SHP77 treated with DMSO at 0.1 percent for 48 hours (cell line): Measurements from ENCODE around the gene IGSF8.
"Not testable (repeated sequence)": the region's sequence is repeated elsewhere in the genome, so short reads cannot be mapped to it uniquely, and the experiment has no call there.

Experiments
- DNase-seq: peaks from one replicate; lab custom pipeline; 2025; lab: John Stamatoyannopoulos, UW

The IGSF8 gene

DNA sequence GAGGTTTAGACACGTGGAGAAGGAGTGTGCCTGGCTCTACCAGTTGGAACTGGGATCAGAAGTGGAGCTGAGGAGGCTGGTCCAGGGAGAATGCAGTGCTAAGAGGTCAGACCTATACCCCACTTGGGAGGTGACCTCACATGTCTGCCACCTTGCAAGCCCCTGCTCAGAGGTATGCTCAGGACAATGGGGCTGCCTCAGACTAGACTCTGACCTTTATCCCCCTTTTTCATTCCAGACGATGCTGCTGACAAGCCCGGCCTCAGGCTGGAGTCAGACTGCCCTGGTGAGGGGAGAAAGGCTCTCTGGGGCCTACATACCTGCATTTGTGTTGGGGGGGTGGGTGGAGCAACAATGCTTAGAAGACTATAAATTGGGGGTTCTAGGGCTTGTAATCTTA lies 33.7 kb downstream of the IGSF8 start:
- no peak for DNase-seq

DNA sequence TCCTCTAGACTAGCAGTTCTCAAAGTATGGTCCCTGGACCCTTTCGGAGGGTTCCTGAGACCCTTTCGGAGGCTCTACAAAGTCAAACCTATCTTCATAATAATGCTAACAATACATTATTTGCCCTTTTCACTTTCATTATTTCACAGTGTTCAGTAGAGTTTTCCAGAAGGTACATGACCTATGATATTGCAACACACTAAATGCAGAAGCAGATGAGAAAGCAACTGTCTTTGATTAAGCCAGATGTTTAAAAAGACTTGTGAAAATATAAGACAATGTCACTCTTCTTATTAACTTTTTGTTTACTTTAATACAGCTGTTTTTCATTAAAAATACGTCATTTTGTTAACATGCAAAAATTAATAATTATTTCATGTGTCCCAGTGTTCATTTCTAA lies 34.3 kb downstream of the IGSF8 start:
- DNase-seq: no peak

DNA sequence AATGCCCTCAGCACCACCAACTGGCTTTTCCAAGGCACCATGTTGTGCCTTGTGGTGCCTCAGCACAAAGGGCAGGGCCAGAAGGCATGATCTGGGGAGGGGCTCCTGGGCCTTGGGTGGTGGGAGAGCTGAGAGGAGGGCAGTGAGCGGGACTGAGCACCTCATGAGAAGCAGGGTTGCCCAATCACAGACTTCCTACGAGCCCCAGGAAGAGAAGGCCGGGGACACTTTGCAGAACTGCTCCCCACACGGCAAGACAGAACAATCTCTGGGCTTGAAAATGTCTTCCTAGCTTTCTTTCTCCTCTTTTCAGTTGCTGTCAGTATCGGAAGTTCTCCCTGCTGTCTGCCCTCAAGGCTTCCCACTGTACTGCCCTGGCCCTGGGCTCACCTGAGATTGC lies 35.2 kb downstream of the IGSF8 start:
- DNase-seq: no peak

DNA sequence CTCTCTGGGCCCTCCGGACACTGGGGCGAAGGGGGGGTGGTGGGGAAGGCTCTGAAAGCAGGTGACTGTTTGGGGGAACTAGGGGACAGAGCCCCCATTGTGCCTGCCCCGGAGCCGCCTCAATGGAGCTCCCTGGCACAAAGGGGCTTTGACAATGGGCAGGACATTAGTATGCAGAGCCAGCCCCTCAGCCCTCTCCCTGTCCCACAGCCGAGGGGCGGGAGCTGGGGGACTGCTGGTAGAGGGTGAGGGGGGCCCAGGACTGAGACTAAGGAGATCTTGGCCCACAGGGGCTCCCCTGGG lies 36.2 kb downstream of the IGSF8 start:
- no peak for DNase-seq

DNA sequence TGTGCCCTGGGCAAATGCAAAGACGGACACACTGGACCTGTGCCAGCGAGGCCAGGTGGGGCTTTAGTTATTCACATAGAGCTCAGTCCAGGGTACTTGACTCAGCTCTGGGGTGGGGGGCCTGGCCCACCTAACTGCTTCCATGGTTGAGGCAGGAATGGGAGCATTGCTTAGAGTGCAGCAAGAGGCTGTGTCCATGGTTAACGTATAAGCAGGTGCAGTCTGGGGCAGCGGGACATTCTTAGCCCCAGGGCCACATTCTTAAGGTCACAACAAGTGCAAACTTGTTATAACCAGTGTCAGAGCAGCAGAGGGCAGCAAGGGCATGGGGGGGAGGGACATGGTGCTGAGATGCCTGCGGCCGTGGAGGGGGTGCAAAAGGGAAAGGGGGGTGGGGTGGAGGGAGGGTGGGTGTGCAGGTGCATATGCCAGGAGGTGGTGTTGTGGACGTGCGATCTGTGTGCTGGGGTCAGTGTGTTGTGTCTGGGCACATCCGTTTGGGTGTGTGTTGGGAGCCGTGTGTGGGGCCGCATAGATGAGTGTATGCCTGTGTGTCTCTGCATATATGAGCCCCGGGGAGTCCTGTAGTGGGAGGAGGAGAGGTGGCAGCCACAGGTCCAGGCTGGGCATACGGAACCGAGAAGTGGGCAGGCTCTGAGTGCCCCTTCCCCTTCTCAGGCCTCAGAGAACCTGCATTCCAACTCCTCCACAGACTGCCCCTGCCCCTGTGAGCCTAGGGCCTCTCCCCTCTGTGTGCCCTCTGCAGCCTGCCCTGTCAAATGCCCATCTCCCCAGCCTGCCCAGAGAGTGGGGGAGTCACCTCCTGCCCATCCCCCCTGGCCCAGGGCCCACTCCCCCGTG lies 36.8 kb downstream of the IGSF8 start:
- no peak for DNase-seq

DNA sequence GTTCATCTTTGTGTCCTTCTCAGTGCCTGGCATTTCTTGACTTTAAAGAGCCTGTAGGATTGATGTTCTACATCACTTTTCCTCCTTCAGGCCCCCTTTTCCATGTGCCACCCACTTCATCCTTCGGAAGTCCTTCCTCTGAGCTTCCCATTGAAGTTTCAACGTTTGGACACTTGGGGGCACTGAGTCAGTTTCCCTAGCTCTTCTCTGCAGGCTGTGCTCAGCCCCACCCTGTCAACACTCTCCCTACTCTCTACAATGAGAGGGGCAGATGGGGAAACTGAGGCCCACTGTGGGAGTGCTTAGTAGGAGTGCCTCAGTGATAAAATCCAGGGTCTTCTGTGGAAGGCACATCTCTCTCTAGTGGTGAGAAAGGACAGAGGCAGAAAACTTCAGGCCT lies 40.3 kb downstream of the IGSF8 start:
- no peak for DNase-seq

DNA sequence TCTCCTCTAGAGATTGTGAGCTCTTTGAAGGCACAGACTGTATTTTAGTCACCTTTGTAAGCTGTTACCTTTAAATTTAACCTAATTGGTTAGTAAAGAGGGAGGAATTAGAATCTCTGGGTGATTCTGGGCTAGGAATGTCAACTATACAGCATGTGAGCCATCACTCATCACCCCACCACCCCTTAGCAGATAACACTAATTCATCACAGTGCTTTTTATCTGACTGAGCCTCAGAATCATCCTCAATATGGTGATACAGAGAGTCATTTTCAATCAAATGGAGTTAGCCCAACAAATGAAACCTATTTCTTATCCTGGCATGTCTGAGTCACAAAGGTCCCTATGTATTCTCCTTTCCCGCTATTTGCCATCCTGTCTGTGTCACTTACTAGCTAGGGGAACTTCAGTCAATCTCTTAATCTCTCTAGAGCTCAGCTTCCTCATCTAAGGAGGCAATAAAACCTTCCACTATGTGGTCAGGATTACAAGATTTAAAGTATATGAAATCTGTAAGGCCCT lies 41.7 kb downstream of the IGSF8 start:
- no peak for DNase-seq

DNA sequence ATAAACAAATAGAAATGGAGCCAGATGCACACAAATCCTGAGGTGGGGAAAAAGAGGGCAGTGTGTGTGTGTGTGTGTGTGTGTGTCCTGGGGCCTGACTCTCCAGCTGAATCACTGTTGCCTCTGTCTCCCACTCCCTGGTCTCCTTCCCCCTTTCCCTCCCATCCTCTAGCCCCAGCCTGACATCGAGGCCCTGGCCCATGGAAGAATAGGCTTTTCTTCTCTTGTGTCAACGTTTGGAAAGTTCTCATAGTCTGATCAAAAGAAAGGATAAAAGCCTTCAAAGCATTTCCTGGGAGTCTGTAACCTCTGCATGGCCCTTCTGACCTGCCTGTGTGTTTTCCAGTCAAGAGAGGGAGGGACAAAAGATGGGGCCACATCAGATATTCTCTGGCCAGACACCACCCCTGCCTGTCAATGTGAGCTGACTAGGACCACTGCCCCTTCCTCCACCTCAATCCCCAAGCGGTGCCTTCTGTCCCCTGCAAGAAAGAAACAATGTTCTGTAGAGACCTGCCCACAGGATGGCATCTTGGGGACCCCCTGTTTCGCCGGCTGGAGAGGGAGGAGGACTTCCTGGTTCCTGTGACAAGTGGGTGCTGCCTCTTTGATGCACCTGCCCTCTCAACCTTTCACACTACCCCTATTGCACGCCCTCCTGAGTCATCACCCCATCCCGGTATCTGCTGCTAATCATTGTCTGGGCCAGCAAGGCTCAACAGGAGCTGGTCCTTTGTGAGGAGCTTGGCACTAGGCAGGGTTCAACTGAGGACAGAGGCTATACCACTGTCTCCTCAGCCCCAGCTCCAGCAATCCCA lies 44.7 kb downstream of the IGSF8 start:
- no peak for DNase-seq

DNA sequence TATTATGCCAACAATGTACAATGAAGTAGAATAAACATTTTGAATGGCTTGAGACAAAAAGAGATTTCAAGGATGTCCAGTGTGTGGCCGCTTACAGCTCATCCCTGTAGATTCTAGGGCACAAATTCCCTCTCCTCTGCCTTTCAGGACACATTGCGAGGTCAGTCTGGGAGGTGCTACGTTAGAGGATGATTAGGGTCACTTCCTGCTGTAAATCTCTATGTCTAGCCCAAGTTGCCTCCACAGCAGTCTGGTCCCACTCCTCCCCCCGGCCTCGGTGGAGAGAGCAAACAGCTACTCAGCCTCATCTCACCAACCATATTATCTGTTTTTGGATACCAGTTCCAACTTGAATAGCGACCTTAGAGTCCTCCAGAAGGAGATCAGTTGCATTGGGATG lies 45.5 kb downstream of the IGSF8 start:
- DNase-seq: no peak

DNA sequence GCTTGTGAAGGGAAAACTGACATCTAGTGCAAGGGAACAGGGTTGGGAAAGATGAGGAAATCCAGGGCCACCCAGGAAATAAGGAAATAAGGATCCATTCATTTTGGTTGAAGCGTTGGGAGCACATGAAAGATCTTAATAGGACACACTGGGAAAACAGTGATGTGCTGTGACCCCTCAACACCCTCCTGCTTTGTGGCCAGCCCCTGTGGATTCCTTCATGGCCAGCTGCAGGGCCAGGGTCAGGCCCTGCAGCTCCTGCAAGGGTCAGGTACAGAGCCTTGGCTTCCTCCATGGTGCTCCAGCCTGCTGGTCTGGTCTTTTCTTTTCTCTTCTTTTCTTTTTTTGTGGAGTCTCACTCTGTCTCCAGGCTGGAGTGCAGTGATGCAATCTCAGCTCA lies 47.8 kb downstream of the IGSF8 start:
- DNase-seq: no peak

DNA sequence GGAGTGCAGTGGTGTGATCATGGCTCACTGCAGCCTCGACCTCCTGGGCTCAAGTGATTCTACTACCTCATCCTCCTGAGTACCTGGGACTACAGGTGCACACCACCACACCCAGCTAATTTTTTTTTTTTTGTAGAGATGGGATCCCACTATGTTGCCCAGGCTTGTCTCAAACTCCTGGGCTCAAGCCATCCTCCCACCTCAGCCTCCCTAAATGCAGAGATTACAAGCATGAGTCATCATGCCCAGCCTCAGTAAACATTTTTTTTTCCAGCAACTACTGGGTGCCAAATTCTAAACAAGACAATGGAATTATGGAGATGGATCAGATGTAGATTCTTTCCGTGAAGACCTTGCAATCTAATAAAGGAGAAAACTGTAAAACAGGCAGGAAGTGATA lies 48.2 kb downstream of the IGSF8 start:
- DNase-seq: not testable (repeated sequence)

DNA sequence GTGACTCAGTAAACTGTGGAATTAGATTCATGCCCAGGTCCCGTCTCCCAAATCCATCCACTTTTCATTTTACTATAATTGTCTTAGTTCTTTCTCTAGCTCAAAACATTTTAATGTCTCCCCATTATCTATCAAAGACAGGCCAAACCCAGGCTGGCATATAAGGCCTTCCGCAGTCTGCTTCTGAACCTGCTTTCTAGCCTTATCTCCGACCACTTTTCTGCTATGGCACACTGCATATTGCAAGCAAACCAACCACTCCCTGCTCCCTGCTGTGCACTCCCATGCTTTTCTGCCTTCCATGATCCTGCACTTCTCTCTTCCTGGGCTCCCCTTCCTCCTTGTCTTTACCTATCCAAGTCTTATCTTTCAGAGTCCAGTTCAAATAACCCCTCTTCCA lies 49.3 kb downstream of the IGSF8 start:
- no peak for DNase-seq

DNA sequence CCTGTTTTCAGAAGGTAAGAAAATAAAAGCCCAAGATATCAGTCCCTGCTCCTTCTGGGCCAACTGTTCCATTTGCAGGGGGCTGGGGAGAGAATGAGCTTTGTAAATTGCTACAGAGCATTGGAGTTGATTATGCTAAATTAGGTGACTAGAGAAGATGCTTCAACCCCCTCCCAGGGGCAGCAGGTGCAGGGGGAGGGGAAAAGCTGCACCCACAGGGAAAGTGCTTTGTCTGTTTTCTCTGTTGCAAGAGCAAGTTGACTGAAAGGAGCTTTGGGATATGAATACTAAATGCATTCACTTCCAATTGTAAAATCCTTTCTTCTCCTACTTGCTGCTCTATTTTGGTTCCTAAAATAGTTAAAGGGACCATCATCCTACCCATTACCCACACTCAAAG lies 50.1 kb downstream of the IGSF8 start:
- DNase-seq: no peak

DNA sequence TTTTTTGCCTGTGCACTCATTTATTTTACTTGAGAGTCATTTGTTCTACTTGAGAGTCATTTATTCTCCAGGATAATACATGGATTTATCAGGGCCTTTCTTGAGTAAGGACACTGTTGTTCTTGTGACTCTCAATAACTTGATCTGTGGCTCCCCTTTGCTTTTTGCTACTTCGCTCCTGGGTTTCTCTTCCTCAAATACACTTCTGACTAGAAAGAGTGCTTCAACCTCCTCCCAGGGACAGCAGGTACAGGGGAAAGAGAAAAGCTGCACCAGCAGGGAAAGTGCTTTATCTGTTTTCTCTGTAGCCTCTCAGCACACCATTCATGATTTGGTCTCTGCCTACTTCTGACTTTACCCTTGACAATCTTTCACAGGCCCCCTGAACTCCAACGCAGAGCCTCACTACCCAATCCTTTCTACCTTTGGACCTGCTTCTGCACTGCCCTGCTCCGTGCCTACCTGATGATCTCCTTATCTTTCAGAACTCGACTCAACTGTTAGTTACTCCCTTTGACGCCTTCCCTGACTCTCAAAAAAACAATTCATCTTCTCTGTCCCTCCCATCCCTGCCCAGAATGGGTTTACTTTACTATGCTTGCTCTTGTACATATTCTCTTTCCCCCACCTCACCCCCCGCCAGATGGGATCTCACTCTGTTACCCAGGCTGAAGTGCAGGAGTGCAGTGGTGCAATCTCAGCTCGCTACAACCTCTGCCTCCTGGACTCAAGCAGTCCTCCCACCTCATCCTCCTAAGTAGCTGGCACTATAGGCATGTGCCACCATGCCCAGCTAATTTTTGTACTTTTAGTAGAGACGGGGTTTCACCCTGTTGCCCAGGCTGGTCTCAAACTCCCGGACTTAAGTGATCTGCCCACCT lies 51.1 kb downstream of the IGSF8 start:
- DNase-seq: no peak

DNA sequence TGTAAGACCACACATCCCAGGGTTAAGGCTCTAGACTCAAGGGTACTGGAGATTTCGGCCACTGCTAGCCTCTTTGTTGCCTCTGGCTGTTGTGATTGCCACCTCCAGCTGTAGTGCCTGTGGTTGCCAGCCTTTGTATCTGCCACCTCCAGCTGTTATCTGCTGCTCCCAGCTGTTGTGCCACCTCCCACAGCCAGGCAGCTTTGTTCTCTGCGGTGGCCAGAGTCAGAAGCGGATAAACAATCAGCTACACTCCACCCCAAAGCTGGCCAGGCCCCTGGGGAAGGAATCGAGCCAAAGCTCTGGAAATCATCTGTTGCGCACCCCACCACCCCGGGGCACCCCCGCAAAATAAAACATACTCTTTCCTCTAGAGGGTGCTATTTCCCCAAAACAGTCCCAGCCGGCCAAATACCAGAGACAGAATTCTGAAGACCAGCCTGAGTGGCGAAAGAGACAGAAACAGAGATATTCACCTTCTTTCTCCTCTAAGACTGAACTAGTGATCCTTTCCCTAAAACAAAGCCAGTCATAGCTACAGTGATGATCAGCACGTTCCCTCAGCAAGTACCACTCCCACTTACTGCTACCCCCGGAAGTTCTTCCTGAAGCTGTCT lies 51.8 kb downstream of the IGSF8 start:
- DNase-seq: no peak

DNA sequence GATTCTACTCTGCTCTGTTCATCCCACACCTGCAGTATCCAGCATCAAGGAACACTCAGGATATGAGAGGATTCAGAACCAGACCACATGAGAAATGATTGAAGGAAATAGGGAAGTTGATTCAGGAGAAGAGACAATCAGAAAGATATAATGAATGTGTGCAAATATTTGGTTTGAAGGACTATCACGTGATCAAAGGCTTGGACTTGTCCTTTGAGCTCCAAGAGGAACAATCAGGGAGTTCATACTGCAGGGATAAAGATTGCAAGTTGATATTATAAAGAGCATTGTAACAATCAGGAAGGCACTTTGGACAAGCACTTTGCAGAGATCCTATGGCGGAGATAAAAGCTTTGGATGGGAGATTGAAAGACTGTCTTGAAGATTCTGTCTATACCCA lies 52.8 kb downstream of the IGSF8 start:
- no peak for DNase-seq

DNA sequence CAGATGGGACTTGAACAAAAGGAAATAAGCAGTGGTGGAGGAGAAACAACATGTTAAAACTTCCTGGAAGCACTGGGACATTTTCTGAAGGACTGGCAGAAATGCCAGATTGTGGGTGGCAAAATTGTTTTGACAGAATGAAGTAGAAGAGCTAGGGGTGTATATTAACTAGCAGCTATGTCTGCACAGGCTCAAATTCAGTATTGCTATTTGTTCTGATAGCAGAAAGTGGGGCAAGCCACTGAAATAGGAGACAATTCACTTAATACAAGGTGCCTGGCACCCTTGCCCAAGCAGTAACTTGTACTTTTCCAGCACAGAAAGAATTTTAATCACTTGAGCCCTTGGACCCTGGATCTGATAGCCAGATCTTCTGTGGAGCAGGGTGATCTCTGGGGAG lies 54.9 kb downstream of the IGSF8 start:
- no peak for DNase-seq
